ENCODE measurements around the gene NEUROD4. TPM values are rescaled to one million over a fixed set of nuclear protein-coding genes. Genes with fewer than 3 reads are reported as not detected.

The NEUROD4 gene
- total RNA-seq = not detected in 2 replicates

DNA sequence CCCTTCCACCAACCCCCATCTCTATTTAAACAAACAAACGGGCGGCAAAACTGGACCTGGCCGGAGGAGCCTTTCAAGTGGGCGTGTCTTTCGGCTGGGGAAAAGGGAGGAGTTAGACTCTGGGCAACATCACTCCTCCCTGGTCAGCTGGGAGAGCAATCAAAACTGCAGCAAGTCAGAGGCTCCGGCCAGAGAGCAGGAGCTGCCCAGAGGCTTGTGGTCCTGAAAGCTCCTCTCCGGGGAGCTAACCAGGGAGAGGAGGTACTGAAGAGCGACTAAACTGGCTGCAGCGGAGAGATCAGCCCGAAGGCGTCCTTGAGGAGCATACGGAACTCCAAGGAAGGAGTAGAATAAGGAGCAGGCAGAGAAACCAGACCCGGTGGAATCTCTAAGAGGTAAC, at the start of gene NEUROD4:
Gene NEUROD4 (plus strand): TSS at position 191 of the 400 bp plus-strand sequence. CDS start 6,466 bp downstream, outside the sequence.
- TF ChIP-seq CTCF (conservative IDR thresholded peaks at IDR 0.05; ENCODE audit: low read depth, low read length) = no peak
- peak; percentile 29 for DNase-seq (ENCODE audit: low read depth)
- no peak within 1 kb of the TSS for H3K4me3 ChIP-seq (ENCODE audit: low read depth, low read length)

DNA sequence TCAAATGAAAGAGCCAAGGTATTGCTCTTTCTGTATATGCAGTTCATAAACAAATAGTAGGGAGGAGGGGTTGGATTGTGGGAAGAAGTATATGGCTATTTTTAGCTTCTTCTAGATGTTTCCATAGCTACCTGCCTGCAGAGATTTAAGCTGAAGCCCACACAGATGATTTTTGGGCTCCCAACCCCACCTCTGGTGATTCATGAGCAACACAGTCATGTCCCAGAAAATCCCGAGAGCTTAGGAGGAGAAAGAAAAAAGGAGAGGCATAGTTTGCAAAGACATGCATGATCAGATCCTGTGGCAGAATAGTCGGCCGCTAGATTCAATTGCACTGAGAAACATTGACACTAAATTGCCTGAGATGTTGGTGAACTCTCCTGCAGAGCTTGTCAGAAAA, 49.0 kb upstream of the NEUROD4 start:
- DNase-seq (ENCODE audit: low read depth) = no peak
- H3K4me3 ChIP-seq (ENCODE audit: low read depth, low read length) = no peak overlapping the region
- TF ChIP-seq CTCF (conservative IDR thresholded peaks at IDR 0.05; ENCODE audit: low read depth, low read length) = no peak

- no peak for DNase-seq (ENCODE audit: low read depth)
- TF ChIP-seq CTCF (conservative IDR thresholded peaks at IDR 0.05; ENCODE audit: low read depth, low read length) = no peak
- no peak overlapping the region for H3K4me3 ChIP-seq (ENCODE audit: low read depth, low read length)
Observed at GRCh38 chr12:54973556-54973955, 46.2 kb upstream of the NEUROD4 start.

- no peak for TF ChIP-seq CTCF (conservative IDR thresholded peaks at IDR 0.05; ENCODE audit: low read depth, low read length)
- DNase-seq (ENCODE audit: low read depth) = no peak
- H3K4me3 ChIP-seq (ENCODE audit: low read depth, low read length) = no peak overlapping the region
Observed at GRCh38 chr12:54974279-54974678, 45.5 kb upstream of the NEUROD4 start.

- no peak overlapping the region for H3K4me3 ChIP-seq (ENCODE audit: low read depth, low read length)
- no peak for TF ChIP-seq CTCF (conservative IDR thresholded peaks at IDR 0.05; ENCODE audit: low read depth, low read length)
- no peak for DNase-seq (ENCODE audit: low read depth)
Observed at GRCh38 chr12:54975272-54975671, 44.5 kb upstream of the NEUROD4 start.

DNA sequence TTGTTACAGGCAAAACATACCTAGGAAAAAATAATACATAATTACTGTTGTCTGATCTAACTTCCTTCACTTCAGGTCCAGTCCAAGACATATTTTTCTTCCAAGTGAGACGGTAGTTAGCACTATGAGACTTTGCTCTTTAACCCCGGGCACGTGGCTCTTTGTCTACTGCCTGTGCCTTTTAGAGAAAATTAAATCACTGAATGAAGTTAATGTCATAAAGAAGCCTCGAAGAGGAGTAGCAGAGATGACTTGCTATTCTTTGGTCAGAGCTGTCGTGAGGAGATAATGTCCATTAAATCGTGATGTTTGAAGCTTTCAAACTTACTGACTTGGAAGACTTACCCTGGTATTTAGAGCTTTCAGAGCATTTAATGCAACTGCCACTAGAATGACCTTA, 43.9 kb upstream of the NEUROD4 start:
- TF ChIP-seq CTCF (conservative IDR thresholded peaks at IDR 0.05; ENCODE audit: low read depth, low read length) = no peak
- no peak overlapping the region for H3K4me3 ChIP-seq (ENCODE audit: low read depth, low read length)
- no peak for DNase-seq (ENCODE audit: low read depth)

GRCh38 chr12:54977155-54977554, 42.6 kb upstream of the NEUROD4 start:
- H3K4me3 ChIP-seq (ENCODE audit: low read depth, low read length) = no peak overlapping the region
- peak; percentile 52 for DNase-seq (ENCODE audit: low read depth)
- TF ChIP-seq CTCF (conservative IDR thresholded peaks at IDR 0.05; ENCODE audit: low read depth, low read length) = no peak

Data from epithelial cell of proximal tubule (primary cell).